ENCODE data around the gene NAP1L1.

DNA sequence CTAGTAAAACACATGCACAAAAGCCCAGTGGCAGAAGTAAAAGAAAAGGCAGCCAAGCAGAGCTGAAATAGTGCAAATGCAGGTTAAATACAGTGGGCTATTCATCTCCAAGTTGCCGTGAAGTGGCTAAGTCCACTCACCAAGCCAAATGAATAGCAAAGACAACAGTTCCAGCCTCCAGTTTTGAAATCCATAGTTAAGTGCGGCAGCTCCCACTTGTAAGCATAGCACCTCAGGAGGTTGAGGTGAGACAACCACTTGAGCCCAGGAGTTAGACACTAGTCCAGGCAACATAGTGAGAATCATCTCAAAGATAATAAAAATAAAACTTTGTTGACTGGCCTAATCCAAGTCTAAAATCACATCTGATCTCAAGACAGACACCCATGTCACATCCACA, 43.1 kb downstream of the NAP1L1 start:
- no peak for TF ChIP-seq EZH2phosphoT487 (IDR thresholded peaks at IDR 0.05; ENCODE audit: insufficient read depth, low read depth)
- TF ChIP-seq EZH2 (IDR thresholded peaks at IDR 0.05; ENCODE audit: insufficient read depth, poor library complexity, severe bottlenecking) = no peak

Measured in GM23248 (cell line).